HFFc6 (cell line): ENCODE results near the gene TJP3. TPM values are rescaled to one million over a fixed set of nuclear protein-coding genes. Genes with fewer than 3 reads are reported as not detected.

Experiments used
- DNase-seq: peaks from one replicate; pipeline ENCODE4 v3.0.0-alpha.2; 2018
- H3K27ac Mint-ChIP-seq: 2 replicates; pipeline ENCODE4 v1.8.0; 2020; ENCODE audit warnings: mild to moderate bottlenecking, mixed read lengths
- H3K27me3 Mint-ChIP-seq: 2 replicates; pipeline ENCODE4 v1.8.0; 2021; ENCODE audit warnings: mild to moderate bottlenecking, moderate library complexity, mixed read lengths; ENCODE audit not compliant: insufficient read depth
- H3K36me3 Mint-ChIP-seq: 2 replicates; pipeline ENCODE4 v1.8.0; 2021; ENCODE audit warnings: low read depth, mixed read lengths
- H3K4me1 Mint-ChIP-seq: 2 replicates; pipeline ENCODE4 v1.8.0; 2020; ENCODE audit warnings: low read depth, mixed read lengths
- H3K4me3 Mint-ChIP-seq: 2 replicates; pipeline ENCODE4 v1.8.0; 2020; ENCODE audit warnings: mild to moderate bottlenecking, moderate library complexity, mixed read lengths
- H3K9me3 Mint-ChIP-seq: 2 replicates; pipeline ENCODE4 v1.8.0; 2020; ENCODE audit warnings: mild to moderate bottlenecking, mixed read lengths
- total RNA-seq, 6 experiments: library from RNA; stranded (reverse); fragmentation: NEBNext Ultra II Directional; extraction: Animal tissue kit (Norgen Biotek cat#: 25700); gene quantifications; 2 replicates in 1 of 6; 3 replicates in 5 of 6; pipeline ENCODE4 v1.2.3, GENCODE V29; 2021
- TF ChIP-seq, protein P1 (sequence below): fragments of 200-600 bp; sonication (generic); IDR thresholded peaks from 2 replicates; pipeline ENCODE4 v1.5.0; 2021; ENCODE audit warnings: antibody characterized with exemption, mild to moderate bottlenecking

Gene TJP3
- total RNA-seq, 6 experiments from 2014 or later = not detected

DNA sequence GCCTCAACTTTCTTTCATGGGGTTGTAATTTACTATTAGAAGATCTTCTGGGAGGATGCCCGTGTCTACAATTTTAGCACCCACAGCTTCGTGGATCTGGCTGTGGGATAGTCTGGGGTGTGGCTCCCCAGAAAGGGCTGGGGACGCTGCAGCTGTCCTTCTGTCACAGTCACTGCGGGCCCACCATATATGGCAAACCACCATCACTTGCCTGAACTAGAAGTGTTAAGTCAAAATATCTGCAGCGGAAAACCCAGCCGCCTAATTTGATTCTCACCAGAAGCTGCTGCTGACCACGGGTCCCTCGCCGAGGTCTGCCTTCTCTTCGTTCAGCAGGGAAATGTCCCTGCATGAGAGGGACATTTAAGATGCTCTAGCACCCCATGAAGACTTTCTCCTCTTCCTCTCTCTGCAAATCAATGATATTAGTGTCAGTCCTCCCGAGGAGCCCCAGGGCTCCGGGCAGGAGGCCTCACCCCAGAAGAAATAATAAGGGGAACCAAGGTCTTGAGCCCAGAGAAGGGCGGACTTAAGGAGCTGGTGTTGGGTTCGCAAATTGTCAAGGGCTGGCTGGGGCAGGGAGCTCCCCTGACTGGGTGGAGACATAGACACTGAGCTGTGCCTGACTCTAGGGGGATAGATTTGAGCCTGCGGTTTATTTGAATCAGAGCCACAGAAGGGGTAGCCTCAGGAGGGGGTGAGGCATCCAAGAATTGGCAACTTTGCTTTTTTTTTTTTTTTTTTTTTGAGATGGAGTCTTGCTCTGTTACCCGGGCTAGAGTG is 81.0 kb downstream of the TJP3 start:
- Mint-ChIP-seq H3K9me3 (peaks cover 13% of the 10 kb centered on the region), H3K4me3 (no peak overlapping the region), H3K27me3 (peaks cover 24% of the 10 kb centered on the region), H3K27ac (no peak overlapping the region), H3K36me3 (no peaks in the 10 kb centered on the region), H3K4me1 (no peaks in the 10 kb centered on the region)
- TF ChIP-seq, protein P1, sequence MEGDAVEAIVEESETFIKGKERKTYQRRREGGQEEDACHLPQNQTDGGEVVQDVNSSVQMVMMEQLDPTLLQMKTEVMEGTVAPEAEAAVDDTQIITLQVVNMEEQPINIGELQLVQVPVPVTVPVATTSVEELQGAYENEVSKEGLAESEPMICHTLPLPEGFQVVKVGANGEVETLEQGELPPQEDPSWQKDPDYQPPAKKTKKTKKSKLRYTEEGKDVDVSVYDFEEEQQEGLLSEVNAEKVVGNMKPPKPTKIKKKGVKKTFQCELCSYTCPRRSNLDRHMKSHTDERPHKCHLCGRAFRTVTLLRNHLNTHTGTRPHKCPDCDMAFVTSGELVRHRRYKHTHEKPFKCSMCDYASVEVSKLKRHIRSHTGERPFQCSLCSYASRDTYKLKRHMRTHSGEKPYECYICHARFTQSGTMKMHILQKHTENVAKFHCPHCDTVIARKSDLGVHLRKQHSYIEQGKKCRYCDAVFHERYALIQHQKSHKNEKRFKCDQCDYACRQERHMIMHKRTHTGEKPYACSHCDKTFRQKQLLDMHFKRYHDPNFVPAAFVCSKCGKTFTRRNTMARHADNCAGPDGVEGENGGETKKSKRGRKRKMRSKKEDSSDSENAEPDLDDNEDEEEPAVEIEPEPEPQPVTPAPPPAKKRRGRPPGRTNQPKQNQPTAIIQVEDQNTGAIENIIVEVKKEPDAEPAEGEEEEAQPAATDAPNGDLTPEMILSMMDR = no peak
- DNase-seq = no peak

DNA sequence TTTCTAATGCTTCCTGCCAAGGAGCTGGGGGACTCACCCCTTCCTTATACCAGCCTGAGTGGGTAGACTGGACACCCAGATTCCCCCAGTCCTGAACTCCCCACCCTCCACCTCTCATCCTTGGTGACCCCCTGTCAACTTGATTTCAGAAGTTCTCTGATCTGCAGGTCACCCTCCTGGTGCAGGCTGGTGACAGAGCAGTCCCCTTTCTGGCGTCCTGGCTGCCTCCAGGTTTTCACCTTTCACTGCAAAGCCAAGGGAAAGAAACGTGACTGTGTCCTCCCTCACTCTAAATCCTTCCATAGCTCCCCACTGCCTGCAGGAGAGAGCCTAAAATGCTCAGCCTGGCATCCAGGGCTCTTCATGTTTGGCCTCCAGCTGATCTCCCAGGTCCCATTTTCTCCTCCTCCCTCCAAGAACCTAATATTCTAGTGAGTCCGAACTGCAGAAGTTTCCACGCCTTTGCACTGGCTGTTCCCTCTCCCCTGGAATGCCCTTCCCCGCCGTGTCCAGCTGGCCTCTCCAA is 82.1 kb downstream of the TJP3 start:
- no peaks in the 10 kb centered on the region for H3K4me1 Mint-ChIP-seq
- DNase-seq = no peak
- no peaks in the 10 kb centered on the region for H3K36me3 Mint-ChIP-seq

DNA sequence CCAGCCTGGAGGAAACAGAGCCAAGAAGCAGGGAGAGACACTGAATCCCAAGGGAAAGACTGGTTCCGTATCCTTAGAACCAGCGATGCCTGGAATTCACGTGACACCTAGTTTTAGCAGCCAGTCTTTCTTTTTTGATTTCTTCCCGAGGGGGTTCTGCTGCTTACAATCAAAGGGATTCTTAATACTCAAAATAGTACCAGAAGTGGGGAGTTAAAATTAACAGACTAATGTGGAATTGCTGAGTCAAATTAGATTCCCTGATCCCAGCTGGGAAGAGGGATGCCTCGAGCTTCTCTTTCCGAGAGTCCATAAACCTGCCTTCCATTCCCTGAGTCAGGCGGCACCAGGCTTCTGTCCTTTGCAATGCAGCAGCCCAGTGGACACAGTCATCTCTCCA is 82.8 kb downstream of the TJP3 start:
- H3K36me3 Mint-ChIP-seq = no peaks in the 10 kb centered on the region
- H3K9me3 Mint-ChIP-seq = peaks cover 13% of the 10 kb centered on the region

More for the DNA sequence above, 82.1 kb downstream of the TJP3 start:
- H3K4me3 Mint-ChIP-seq = no peak overlapping the region
- TF ChIP-seq, protein P1 = no peak
- peaks cover 13% of the 10 kb centered on the region for H3K9me3 Mint-ChIP-seq
- no peak overlapping the region for H3K27ac Mint-ChIP-seq
- H3K27me3 Mint-ChIP-seq = peaks cover 20% of the 10 kb centered on the region

DNA sequence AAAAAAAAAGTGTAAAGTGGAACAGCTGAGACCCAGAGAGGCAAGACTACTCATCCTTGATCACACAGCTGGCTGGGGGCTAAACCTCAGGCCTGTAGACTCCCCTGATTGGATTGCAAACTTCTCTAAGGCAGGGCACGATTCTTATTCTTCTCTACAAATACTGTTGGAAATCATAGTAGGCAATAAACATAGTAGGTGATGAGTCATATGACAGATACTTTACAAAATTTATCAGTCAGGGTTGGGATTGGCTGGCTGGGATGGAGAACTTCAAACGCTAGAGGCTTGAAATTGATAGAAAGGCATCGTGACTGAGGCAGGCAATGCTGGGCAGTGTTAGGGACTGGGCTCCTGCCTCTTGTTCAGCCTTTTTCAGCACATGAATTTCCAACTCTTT is 83.9 kb downstream of the TJP3 start:
- Mint-ChIP-seq H3K4me1 (no peaks in the 10 kb centered on the region), H3K36me3 (peaks cover 6% of the 10 kb centered on the region; the same call in 1 of the 2 replicates), H3K4me3 (no peak overlapping the region), H3K27ac (no peak overlapping the region), H3K27me3 (peaks cover 24% of the 10 kb centered on the region), H3K9me3 (peaks cover 21% of the 10 kb centered on the region)
- TF ChIP-seq, protein P1 = no peak
- no peak for DNase-seq

More for the DNA sequence above, 82.8 kb downstream of the TJP3 start:
- TF ChIP-seq, protein P1 = no peak
- Mint-ChIP-seq H3K4me1 (no peaks in the 10 kb centered on the region), H3K4me3 (no peak overlapping the region), H3K27ac (no peak overlapping the region), H3K27me3 (peaks cover 20% of the 10 kb centered on the region)
- DNase-seq = no peak

DNA sequence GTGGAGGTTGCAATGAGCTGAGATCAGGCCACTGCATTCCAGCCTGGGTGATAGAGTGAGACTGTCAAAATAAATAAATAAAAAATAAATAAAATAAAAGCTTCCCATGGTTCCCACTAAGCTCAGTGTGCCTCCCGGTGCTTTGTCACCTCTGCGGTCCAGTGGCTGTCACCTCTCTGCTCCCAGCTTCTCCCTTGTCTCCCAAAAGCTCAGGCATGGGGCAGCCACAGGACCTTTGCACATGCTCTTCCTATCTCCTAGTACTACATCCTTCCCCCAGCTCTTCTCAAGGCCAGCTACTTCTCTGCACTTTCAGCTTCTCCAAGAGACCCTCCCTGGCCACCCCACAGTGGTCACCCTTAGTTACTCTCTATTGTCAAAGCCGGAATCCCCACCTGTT is 85.6 kb downstream of the TJP3 start:
- peaks cover 6% of the 10 kb centered on the region; the same call in 1 of the 2 replicates for H3K36me3 Mint-ChIP-seq
- no peak overlapping the region for H3K27ac Mint-ChIP-seq
- no peaks in the 10 kb centered on the region for H3K4me1 Mint-ChIP-seq
- DNase-seq = no peak
- no peak overlapping the region for H3K4me3 Mint-ChIP-seq
- peaks cover 26% of the 10 kb centered on the region for H3K27me3 Mint-ChIP-seq
- TF ChIP-seq, protein P1 = no peak
- H3K9me3 Mint-ChIP-seq = peaks cover 21% of the 10 kb centered on the region
